Measurements from ENCODE around the gene NIN.

GRCh38 chr14:50670196-50670865, 160.6 kb downstream of the NIN start:
- TF ChIP-seq, protein P1, sequence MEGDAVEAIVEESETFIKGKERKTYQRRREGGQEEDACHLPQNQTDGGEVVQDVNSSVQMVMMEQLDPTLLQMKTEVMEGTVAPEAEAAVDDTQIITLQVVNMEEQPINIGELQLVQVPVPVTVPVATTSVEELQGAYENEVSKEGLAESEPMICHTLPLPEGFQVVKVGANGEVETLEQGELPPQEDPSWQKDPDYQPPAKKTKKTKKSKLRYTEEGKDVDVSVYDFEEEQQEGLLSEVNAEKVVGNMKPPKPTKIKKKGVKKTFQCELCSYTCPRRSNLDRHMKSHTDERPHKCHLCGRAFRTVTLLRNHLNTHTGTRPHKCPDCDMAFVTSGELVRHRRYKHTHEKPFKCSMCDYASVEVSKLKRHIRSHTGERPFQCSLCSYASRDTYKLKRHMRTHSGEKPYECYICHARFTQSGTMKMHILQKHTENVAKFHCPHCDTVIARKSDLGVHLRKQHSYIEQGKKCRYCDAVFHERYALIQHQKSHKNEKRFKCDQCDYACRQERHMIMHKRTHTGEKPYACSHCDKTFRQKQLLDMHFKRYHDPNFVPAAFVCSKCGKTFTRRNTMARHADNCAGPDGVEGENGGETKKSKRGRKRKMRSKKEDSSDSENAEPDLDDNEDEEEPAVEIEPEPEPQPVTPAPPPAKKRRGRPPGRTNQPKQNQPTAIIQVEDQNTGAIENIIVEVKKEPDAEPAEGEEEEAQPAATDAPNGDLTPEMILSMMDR (IDR thresholded peaks at IDR 0.05), result no peak
- TF ChIP-seq POLR2A (IDR thresholded peaks at IDR 0.05) (no peak), POLR2AphosphoS5 (IDR thresholded peaks at IDR 0.05) (no peak), EP300 (IDR thresholded peaks at IDR 0.05) (no peak)
